Measurements from ENCODE around the gene TSPAN11.

The TSPAN11 gene

GRCh38 chr12:30911207-30911606 lies 15.3 kb upstream of the TSPAN11 start:
- no peak for DNase-seq (ENCODE audit: low read depth in 2 of 2)

GRCh38 chr12:30913323-30913722 lies 13.2 kb upstream of the TSPAN11 start:
- DNase-seq (ENCODE audit: low read depth in 2 of 2): no peak

DNA sequence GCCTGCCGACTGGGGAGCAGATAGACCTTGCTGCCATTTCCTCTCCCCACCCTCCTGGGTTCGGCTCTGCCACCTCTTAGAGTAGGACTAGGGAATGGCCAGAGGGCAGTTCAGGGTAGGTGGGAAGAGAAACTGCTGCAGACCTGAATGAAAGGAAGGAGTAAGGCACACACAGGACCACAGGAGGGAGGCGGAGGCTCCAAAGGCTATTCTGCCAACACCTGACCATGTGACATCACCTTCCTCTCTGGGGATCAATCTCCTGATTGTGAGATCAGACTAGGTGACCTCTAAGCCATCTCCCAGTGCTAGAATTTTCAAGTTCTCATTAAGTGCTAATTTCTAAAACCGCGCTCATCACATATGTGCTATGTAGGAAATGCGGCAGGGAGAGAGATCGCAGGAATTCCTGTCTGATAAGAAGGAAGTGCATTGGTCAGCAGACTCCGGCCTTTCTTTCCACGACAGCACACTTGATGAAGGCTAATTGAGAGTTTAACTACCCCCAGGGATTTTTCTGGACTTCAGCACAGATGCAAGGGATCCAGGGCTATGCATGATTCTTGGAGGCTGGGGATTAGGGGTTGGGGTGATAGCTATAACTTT lies 11.5 kb upstream of the TSPAN11 start:
- DNase-seq (ENCODE audit: low read depth in 2 of 2): no peak

- DNase-seq (ENCODE audit: low read depth in 2 of 2): no peak
Observed at GRCh38 chr12:30923057-30923456, 3.5 kb upstream of the TSPAN11 start.

- no peak for DNase-seq (ENCODE audit: low read depth in 2 of 2)
Observed at GRCh38 chr12:30925607-30926242, 823 bp upstream of the TSPAN11 start.

- no peak for DNase-seq (ENCODE audit: low read depth in 2 of 2)
Observed at GRCh38 chr12:30927222-30927611, 669 bp downstream of the TSPAN11 start.

- DNase-seq (ENCODE audit: low read depth in 2 of 2): no peak
Observed at GRCh38 chr12:30928356-30929244, 2.1 kb downstream of the TSPAN11 start.

DNA sequence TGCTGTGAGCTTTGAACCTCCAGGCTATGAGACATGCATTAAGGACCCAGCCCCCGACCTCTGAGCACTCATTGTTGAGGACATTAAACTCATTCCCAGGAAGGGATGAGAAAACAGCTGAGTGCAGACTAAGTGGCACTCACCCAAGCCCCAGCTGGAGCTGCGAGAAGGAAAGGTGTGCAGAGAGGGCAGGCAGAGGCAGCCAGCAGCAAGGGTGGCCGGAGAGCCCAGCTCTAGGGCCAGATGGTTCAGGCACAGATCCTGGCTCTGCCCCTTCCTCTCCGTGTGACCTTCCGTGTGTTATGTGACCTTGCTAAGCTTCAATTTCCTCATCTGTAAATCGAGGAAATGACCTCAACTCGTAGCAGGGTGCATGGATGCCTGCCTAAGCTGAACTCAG lies 3.7 kb downstream of the TSPAN11 start:
- no peak for DNase-seq (ENCODE audit: low read depth in 2 of 2)

GRCh38 chr12:30930641-30931040 lies 4.1 kb downstream of the TSPAN11 start:
- no peak for DNase-seq (ENCODE audit: low read depth in 2 of 2)

DNA sequence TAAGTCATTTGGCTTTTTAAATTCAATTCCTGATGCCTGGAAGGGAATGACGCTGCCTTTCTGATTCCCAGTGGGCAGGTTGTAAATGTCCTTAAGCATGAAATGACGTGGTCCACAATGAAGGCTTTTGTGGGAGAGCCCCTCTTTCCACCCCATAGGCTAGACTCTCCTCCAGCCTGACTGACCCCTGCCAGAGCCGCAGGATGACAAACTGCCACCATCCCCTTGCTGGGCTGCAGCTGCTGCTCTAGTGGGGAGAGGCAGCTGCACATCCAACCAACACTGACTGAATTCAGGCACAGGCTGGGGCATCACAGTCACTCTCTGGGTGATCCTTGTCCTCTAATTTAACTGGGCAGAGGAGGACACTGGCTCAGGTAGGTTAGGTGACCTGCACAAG lies 6.3 kb downstream of the TSPAN11 start:
- DNase-seq (ENCODE audit: low read depth in 2 of 2): no peak

- DNase-seq (ENCODE audit: low read depth in 2 of 2): no peak
Observed at GRCh38 chr12:30934811-30935210, 8.3 kb downstream of the TSPAN11 start.

DNA sequence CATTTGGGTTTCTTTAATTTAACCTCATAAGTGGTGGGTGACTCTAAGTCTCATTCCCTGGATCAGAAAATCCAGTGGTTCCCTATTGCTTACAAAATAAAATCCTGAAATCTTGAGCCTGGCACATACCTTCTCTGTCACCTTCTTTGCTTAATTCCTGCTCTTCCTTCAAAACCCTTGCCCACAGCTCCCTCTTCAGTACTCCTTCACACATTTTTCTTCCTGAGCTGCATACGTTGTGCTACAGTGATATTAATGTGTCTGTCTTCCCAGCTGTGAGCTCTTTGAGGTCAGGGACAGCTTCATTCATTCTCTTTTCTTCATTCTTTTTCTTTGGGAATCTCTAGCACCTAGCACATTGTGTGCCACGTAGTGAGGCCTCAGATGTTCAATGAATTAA lies 9.5 kb downstream of the TSPAN11 start:
- no peak for DNase-seq (ENCODE audit: low read depth in 2 of 2)

GRCh38 chr12:30939234-30939633 lies 12.7 kb downstream of the TSPAN11 start:
- DNase-seq (ENCODE audit: low read depth in 2 of 2): no peak

GRCh38 chr12:30942486-30942885 lies 15.9 kb downstream of the TSPAN11 start:
- no peak for DNase-seq (ENCODE audit: low read depth in 2 of 2)

GRCh38 chr12:30942936-30943335 lies 16.4 kb downstream of the TSPAN11 start:
- DNase-seq (ENCODE audit: low read depth in 2 of 2): no peak

DNA sequence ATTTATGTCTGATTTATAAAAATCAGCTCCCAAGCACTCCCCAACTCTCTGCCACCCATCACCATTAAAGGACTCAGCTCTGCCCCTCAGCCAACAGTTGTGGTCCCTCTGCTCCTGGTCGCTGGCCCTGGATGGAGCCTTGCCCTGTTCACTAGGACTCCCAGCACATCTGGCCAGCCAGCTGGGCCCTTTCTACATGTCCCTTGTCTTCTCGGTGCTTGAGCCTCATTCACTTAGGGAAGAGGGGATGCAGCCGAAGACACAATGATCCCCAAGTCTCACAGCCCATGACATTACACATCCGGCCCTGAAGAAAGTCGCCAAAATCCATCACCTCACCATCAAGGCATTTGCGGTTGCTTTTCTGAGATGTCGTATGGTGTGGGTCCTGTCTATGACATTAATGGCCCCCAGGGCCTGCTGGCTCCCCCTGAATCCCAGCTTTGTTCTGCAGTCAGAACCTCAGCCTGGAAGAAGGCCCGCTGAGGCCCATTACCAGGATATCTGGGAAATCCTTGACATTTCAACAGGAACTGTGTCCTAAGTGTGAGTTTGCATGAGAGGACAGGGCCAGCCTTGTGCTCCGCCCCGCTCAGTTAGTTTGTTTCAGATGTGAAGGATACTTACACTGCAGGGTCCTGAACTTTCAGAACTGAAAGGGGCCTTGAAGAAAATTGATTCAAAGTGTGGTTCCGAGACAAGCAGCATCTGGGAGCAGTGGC lies 19.1 kb downstream of the TSPAN11 start:
- no peak for DNase-seq (ENCODE audit: low read depth in 2 of 2)

- no peak for DNase-seq (ENCODE audit: low read depth in 2 of 2)
Observed at GRCh38 chr12:30952015-30952414, 25.5 kb downstream of the TSPAN11 start.

DNA sequence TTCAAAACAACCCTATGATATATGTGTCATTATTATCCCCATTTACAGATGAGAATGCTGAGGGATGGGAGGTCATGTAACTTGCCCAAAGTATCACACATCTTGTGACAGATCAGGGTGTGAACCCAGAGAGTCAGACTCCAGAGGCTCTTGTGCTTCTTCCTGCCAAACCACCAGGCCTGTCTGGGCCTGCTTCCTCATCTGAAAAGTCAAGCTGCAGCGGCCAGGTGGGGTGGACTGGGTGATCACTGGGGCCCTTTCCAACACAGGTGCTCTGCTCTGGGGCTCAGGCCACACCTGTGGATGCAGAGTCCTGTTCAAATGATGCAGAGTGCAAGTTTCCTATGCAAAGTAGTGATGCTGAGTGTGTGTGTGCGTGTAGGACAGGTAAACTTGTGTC lies 26.7 kb downstream of the TSPAN11 start:
- DNase-seq (ENCODE audit: low read depth in 2 of 2): no peak

DNA sequence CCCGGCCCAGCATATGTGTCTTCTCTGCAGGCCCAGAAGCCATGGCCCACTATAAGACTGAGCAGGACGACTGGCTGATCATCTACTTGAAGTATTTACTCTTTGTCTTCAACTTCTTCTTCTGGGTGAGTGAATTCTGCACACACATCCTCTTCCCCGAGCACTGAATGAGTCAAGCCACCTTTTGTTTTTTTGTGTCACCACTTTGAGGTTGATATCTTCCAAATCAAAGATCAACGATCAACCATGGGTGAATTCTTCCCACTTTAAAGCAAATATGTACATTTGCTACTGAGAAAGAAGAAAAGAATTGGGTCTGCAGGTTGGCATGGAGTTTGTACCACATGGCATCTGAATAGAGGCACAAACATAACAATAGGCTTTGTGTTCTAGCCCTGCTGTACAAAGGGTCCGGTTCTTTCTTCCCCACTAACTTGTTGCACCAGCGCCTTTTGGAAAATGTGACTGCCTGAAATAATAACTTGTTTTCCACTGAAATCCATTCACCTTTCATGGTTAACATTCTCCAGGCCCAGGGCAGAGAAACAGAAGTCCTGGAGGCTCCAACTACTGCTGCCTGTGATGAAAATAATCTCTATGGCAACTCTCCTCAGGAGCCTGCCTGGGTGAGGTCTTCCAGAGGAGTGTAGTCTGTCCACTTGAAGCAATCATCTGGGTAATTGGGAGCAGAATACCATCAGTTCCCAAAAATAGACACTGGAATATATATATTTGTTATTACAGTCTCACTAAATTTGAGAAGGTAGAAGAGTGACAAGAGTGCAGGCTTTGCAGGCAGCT lies 27.6 kb downstream of the TSPAN11 start:
- DNase-seq (ENCODE audit: low read depth in 2 of 2): no peak

- no peak for DNase-seq (ENCODE audit: low read depth in 2 of 2)
Observed at GRCh38 chr12:30955214-30955613, 28.7 kb downstream of the TSPAN11 start.

DNA sequence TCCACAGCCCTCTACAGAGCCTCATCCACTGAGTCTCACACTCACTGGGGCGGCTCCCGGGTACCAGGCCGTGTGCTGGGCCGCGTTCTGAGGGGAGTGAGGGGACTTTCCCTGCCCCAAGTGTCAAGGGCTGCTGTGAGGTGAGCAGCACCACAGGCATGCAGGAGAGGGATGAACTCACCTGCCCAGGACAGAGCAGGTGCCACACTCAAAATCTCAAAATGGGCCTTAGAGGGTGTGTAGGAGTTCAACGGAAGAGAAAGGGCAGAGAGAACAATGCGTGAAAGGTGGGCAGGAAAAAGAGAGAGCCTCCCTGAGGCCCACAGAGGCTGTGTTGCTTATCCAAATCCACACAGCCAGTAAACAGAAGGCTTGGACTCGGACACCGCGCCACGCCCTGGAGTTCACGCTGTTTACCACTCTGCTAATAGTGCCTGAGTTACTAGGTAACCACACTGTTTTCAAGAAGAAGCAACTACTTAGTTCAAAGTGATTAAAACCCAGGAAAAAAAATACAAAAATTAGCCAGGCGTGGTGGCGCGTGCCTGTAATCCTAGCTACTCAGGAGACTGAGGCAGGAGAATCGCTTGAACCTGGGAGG lies 32.7 kb downstream of the TSPAN11 start:
- no peak for DNase-seq (ENCODE audit: low read depth in 2 of 2)

All from fibroblast of skin of left biceps (primary cell).